Activated CD8-positive, alpha-beta memory T cell treated with anti-CD3 and anti-CD28 coated beads for 36 hours (primary cell): ENCODE results near the gene CAMSAP1. TPM values are rescaled to one million over a fixed set of nuclear protein-coding genes. Genes with fewer than 3 reads are reported as not detected.

Experiments used
- CTCF ChIA-PET: fragments of 350-600 bp; sonication (Branson Sonifier 250); formaldehyde crosslinking; loops from one replicate; lab custom pipeline; 2021; ENCODE audit warnings: antibody characterized with exemption; lab: Charles Lee
- POLR2A ChIA-PET: fragments of 350-600 bp; sonication (Branson Sonifier 250); formaldehyde crosslinking; loops from one replicate; lab custom pipeline; 2021; ENCODE audit warnings: antibody characterized with exemption; lab: Charles Lee
- total RNA-seq, 2 experiments: library from RNA; stranded (reverse); gene quantifications; one replicate each; pipeline ENCODE4 v1.2.3, GENCODE V29; 2021

The CAMSAP1 gene
- total RNA-seq, 2 experiments from 2014 or later, result 28.1 to 32.1 TPM

GRCh38 chr9:135810806-135811575 lies 96.4 kb downstream of the CAMSAP1 start:
- ChIA-PET POLR2A (no interaction called here), CTCF (no interaction called here)

GRCh38 chr9:135809166-135809565 lies 98.2 kb downstream of the CAMSAP1 start:
- ChIA-PET CTCF (no interaction called here), POLR2A (no interaction called here)

- ChIA-PET CTCF (interaction anchor here (1.5 kb wide), 1 partner anchor 8 kb away, joined by 3 read pairs; no protein-coding TSS in a partner anchor), POLR2A (no interaction called here)
These were observed 101.8 kb downstream of the CAMSAP1 start for GRCh38 chr9:135805422-135806022.

- ChIA-PET POLR2A (no interaction called here), CTCF (no interaction called here)
These were observed 102.5 kb downstream of the CAMSAP1 start for GRCh38 chr9:135804581-135805421.

- ChIA-PET POLR2A (no interaction called here), CTCF (no interaction called here)
These were observed 103.9 kb downstream of the CAMSAP1 start for GRCh38 chr9:135803441-135803840.

GRCh38 chr9:135802876-135803419 lies 104.4 kb downstream of the CAMSAP1 start:
- POLR2A ChIA-PET, result no interaction called here
- CTCF ChIA-PET, result interaction anchor here (0.9 kb wide), 1 partner anchor 15 kb away, joined by 3 read pairs; no protein-coding TSS in a partner anchor

- ChIA-PET CTCF (no interaction called here), POLR2A (no interaction called here)
These were observed 106.3 kb downstream of the CAMSAP1 start for GRCh38 chr9:135801070-135801469.

- ChIA-PET CTCF (no interaction called here), POLR2A (no interaction called here)
These were observed 108.1 kb downstream of the CAMSAP1 start for GRCh38 chr9:135799261-135799660.

GRCh38 chr9:135798263-135798585 lies 109.1 kb downstream of the CAMSAP1 start:
- CTCF ChIA-PET, result interaction anchor here (0.6 to 1.3 kb wide), 5 partner anchors 8 to 1287 kb away, joined by 3 to 4 read pairs (median 3); no protein-coding TSS in a partner anchor
- POLR2A ChIA-PET, result no interaction called here

GRCh38 chr9:135797507-135798262 lies 109.7 kb downstream of the CAMSAP1 start:
- CTCF ChIA-PET, result interaction anchor here (0.6 to 1.3 kb wide), 7 partner anchors 8 to 1287 kb away, joined by 3 to 4 read pairs (median 3); no protein-coding TSS in a partner anchor
- POLR2A ChIA-PET, result no interaction called here

GRCh38 chr9:135796784-135797485 lies 110.4 kb downstream of the CAMSAP1 start:
- POLR2A ChIA-PET, result no interaction called here
- CTCF ChIA-PET, result interaction anchor here (0.6 to 1.3 kb wide), 5 partner anchors 9 to 145 kb away, joined by 3 to 4 read pairs (median 3); no protein-coding TSS in a partner anchor

GRCh38 chr9:135795391-135795790 lies 112.0 kb downstream of the CAMSAP1 start:
- POLR2A ChIA-PET, result no interaction called here
- CTCF ChIA-PET, result no interaction called here

GRCh38 chr9:135794361-135794885 lies 112.9 kb downstream of the CAMSAP1 start:
- ChIA-PET POLR2A (no interaction called here), CTCF (no interaction called here)

- POLR2A ChIA-PET, result no interaction called here
These were observed 113.3 kb downstream of the CAMSAP1 start for GRCh38 chr9:135794057-135794335.

GRCh38 chr9:135793221-135794056 lies 113.9 kb downstream of the CAMSAP1 start:
- POLR2A ChIA-PET, result no interaction called here
- CTCF ChIA-PET, result no interaction called here

More at GRCh38 chr9:135794057-135794335, 113.3 kb downstream of the CAMSAP1 start:
- CTCF ChIA-PET, result no interaction called here

GRCh38 chr9:135792268-135793128 lies 114.8 kb downstream of the CAMSAP1 start:
- POLR2A ChIA-PET, result no interaction called here

More at GRCh38 chr9:135792268-135793128, 114.8 kb downstream of the CAMSAP1 start:
- CTCF ChIA-PET, result no interaction called here
